Posterior vena cava (tissue), 2 donors: ENCODE measurements around the gene ZNF157. TPM values are rescaled to one million over a fixed set of nuclear protein-coding genes. Genes with fewer than 3 reads are reported as not detected.
"Not testable (repeated sequence)": the region's sequence is repeated elsewhere in the genome, so short reads cannot be mapped to it uniquely, and the experiment has no call there.

Experiments
- DNase-seq: peaks from one replicate; pipeline ENCODE4 v3.0.0-alpha.2; 2020; ENCODE audit warnings: low spot score
- intact Hi-C, 2 donors: fragments of 100-400 bp; cut with DNase I; formaldehyde crosslinking; loops; one replicate each; pipeline versions ENCODE4 v1.14.1 to v1.14.2; 2022 to 2023
- long read RNA-seq, 2 donors: library from polyadenylated mRNA; unstranded; transcript quantifications; one replicate each; pipeline ENCODE4 v2.0.0, GENCODE V29; 2020 to 2021
- total RNA-seq, 2 donors: library from RNA; stranded (reverse); fragmentation: NEBNext Ultra II Directional; extraction: Animal tissue kit (Norgen Biotek cat#: 25700); gene quantifications; one replicate each; pipeline ENCODE4 v1.2.1, GENCODE V29; 2021
- donor health status: DM: yes; HTN: yes; CAD: no.
- donor health status: DM: yes; HTN: yes; CAD: no.

Gene ZNF157
- under 1 TPM; 0.14 to 0.19 TPM for total RNA-seq
- long read RNA-seq, donor 1 = 0 reads
- long read RNA-seq, donor 2 = 0 reads

DNA sequence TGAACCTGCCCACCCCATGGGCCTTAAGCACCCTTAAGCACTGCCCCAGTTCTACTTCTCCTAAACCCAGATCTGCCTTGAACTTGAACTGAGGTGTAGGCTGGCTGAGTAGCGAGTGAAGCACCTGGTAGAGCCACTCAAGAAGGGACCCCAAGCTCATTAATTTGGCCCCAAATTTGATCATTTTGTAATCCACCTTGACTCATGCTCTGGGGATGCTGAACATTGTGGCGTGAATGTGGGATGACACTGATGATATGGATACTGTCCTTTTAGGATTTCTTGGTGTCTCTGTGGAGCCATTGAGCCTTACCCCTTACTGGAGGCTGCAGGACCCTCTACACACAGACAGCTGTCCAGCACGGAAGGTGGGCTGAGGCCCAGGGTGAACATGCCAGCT is at the start of gene ZNF157:
Gene ZNF157, plus strand, starts transcription at position 301 of the 400 bp plus-strand sequence. Its CDS starts 91 bp downstream, at position 392.
- intact Hi-C loops = no loop called here
- no peak for DNase-seq

DNA sequence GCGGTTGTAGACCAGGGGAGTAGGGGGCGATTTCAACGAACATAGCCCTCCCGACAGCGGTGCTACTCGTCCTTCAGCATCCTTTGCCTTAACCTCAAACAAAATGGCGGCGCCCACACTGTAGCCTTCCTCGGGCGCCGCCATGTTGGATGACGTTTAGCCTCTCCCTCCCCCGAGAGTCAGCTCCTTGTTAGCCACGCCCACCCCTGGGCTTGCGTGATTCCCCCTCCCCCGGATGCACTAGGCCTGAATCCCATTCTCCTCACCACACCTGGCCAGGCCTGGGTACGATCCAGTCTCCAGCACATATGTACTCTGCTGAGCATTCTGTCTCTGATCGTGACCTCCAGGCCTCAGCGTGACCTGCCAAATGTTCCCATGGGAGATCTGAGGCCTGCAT is 49.0 kb upstream of the ZNF157 start:
- intact Hi-C loops = no loop called here
- DNase-seq = peak; percentile 84

DNA sequence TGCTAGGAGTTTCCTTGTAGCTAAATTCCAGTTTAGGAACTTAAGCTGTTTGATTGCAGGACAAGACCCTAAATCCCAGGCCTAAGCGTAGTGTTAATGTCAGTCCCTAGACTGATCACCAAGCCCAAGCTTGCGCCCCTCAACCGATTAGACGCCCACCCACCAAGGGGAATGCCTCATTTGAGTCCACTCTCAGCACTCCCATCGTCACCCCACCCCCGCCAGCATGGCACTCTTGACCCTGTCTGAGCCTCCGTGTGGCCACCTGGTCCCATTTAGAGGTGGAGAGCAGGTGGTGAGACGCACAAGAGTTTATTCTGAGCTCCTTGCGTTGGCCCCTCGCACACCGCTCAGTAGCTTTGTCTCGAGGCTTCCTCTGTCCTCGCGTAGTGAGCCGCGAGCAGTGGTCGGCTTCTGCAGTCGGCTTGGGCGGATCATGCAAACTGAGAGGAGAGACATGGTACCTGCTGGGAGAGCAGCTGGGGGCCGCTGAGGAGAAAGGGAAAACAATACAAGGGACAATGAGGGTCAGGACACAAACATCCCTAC is 48.5 kb upstream of the ZNF157 start:
- intact Hi-C loops = no loop called here
- DNase-seq = no peak

DNA sequence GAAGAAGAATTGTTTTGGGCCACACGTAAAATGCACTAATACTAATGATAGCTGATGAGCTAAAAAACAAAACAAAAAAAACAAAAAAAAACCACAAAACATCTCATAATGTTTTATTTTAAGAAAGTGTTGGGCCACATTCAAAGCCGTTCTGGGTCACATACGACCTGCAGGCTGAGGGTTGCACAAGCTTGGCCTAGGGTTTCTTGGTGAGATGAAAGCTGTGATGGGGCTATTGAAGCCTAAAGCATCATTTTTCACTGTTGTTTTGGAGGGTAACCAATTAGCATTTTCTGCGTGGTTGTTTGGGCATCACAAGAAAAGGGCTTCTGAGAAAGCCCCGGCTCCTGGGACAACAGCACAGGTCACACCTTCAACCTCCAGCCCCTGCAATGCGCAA is 42.5 kb upstream of the ZNF157 start:
- DNase-seq = no peak
- intact Hi-C loops = no loop called here

DNA sequence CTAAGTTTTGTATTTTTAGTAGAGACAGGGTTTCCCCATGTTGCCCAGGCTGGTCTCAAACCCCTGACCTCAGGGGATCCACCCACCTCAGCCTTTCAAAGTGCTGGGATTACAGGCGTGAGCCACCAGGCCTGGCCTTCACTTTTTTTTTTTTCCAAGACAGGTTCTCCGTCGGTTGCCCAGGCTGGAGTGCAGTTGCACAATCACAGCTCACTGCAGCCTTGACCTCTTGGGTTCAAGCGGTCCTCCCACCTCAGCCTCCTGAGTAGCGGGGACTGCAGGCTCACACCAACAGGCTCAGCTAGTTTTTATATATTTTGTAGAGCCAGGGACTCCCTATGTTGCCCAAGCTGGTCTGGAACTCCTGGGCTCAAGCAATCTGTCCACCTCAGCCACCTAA is 37.6 kb upstream of the ZNF157 start:
- intact Hi-C loops, DNase-seq: not testable (repeated sequence)

DNA sequence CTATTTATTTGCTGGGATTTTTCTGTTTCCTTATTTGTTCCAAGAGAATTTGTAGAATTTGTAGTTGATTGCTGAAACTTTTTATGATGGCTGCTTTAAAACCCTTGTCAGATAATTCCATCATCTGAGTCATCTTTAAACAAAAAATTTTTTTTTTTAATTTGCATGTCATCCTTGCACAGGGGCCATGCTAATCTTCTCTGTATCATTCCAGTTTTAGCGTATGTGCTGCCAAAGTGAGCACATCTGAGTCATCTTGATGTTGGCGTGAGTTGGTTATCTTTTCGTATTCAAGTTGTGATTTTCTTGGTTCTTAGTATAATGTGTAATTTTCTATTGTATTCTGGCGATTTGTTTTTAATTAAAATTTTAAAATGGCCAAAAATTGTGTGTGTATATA is 18.7 kb upstream of the ZNF157 start:
- intact Hi-C loops = no loop called here
- no peak for DNase-seq

DNA sequence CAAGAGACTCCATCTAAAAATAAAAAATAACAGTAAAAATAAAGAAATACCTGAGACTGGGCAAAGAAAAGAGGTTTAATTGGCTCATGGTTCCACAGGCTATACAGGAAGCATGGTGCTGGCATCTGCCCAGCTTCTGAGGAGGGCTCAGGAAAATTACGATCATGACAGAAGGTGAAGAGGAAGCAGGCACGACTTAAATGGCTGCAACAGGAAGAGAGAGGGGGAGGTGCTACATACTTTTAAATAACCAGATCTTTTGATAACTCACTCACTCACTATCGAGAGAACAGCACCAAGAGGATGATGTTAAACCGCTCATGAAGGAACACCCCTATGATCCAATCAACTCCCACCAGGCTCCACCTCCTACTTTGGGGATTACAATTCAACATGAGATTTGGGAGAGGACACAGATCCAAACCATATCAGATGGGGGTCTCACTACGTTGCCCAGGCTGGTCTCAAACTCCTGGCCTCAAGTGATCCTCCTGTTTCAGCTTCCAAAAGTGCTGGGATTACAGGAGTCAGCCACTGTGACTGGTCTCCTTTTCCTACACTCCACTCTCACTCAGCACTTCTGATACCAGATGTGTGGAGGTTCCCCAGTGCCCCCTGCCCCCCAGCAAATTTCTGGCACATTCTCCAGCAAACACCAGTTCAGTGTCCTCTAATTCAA is 11.9 kb upstream of the ZNF157 start:
- no peak for DNase-seq
- intact Hi-C loops = no loop called here

DNA sequence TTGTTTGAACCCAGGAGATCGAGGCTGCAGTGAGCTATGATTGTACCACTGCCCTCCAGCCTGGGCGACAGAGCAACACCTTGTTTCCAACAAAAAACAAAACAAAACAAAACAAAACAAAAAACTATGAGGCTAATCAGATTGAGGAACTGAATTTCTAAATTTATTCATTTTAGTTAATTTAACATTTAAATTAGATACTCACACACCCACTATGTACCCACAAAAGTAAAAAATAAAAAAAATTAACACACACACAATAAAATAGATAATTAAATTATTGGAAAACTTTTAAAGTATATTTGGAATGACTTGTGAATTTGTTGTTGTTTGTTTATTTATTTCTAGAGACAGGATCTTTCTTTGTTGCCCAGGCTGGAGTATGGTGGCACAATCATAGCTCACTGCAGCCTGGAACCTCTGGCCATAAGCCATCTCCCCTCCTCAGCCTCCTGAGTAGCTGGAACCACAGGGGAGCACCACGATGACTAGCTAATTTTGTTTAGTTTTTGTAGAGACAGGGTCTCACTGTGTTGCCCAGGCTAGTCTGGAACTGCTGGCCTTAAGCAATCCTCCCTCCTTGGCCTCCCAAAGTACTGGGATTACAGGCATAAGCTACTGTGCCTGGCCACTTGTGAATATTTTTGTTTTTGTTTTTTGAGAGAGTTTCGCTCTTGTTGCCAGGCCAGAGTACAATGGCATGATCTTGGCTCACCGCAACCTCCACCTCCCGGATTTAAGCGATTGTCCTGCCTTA is 9.8 kb upstream of the ZNF157 start:
- intact Hi-C loops = no loop called here
- DNase-seq = no peak

DNA sequence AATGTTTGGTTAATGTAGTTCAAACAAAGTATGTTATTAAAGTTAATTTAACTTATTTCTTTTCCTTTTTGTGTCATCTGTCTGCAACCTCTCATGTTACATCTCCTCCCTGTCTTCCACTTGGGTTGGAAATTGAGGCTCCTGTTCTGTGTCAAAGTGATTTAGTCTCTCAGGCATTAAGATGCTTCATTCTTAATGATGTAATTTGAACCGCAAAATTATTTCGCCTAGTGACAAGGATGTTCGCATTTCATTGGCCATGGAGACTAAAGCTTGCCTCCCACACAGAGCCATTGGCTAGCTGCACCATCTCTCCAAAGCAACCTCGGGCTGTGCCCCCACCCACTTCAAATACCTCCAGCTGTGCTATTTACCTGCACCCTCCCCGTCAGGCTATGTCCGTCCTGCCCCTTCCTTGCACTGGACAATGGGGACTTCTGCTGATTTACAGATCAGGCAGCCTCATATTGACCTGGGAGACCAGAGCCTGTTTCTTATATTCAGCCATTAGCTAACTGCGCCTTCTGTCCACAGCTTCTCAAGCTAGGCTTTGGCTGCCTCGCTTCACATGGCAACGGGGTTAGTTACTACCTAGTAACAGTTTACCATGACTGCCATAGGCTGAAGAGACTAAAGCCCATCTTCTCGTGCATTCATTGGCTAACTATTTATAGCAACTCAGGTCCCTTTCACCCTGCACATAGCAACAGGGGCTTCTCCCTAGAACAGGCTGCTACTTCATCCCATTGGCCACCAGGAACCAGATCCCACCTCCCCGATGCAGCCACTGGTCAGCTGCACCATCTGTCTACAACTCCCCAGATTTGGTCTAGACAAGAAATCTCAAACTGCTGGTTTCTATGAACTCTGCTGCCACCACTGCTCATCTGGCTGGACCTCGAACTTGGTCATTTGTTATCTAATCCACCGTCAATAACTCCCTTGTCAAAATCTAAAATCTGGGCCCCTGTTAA is 8.6 kb upstream of the ZNF157 start:
- DNase-seq = peak; percentile 86
- intact Hi-C loops = no loop called here

DNA sequence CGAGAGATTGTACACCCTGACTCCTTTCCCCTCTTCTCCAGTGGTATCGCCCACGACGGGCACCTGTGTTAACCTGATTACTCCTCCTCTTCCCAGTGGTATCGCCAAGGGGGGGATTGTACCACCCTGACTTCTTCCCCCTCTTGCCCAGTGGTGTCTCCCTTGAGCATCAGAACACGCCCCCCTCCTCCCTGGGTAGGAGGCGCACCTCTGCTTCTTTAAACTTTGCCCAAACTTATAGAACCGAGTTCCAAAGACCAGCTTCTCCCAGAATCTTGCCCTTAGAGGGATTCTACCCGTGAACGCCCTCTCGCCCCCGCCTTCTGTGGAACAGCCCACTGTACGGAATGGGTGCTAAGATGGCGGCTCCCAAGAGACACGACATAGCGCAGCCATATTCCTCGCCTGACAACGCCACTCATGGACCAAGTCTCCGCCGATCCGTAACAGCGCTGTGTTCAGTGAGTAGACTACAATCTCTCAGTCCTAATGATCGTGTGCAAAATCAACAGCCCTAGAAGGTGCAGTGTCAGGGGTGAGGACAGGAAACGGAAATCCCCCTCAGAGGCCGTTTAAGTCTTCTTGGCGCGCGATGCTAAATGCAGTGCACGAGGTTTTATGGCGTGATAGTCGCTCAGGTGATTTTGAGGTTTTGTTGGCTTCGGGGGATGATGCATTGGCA is 4.2 kb upstream of the ZNF157 start:
- intact Hi-C loops = no loop called here

DNA sequence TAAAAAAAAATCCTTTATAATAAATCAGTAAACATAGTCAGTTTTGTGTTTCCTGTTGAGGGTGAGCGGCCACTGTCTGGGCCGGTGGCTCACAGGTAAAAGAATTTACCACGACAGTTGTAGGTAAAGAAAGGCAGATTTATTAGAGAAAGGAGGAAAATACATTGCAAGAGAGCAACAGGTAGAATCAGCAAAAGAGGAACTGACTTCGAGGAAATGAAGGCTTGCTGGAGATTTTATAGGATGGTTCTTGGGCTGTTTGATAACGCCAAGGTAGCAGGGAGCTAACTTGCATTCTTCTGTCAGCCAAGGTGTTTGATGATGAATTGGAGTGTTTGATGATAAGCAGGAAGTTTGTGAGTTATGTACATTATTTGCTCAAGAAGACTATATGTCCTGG is 2.8 kb downstream of the ZNF157 start:
- intact Hi-C loops = no loop called here
- DNase-seq = no peak

More for the DNA sequence above, 4.2 kb upstream of the ZNF157 start:
- DNase-seq = peak; percentile 84

DNA sequence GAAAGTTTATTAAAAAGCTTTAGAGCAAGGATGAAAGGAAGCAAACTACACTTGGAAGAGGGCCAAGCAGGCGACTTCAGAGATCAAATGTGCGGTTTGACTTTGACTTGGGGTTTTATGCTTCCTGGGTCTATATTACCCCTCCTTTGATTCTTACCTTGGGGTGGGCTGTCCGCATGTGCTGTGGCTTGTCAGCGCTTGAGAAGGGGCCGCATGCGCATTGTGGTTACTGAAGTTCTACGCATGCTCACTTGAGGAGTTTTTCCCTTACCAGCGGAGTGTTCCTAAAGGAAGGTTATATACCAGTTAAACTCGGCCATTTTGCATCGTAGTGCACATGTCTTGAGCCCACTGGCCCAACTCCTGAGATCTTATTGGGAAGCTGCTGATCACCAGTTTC is 9.9 kb downstream of the ZNF157 start:
- no peak for DNase-seq
- intact Hi-C loops = loop anchor here in 1 of 2 donors (10.0 kb wide), 1 partner anchor 185 kb away; the partner anchor contains the start of gene UBA1

DNA sequence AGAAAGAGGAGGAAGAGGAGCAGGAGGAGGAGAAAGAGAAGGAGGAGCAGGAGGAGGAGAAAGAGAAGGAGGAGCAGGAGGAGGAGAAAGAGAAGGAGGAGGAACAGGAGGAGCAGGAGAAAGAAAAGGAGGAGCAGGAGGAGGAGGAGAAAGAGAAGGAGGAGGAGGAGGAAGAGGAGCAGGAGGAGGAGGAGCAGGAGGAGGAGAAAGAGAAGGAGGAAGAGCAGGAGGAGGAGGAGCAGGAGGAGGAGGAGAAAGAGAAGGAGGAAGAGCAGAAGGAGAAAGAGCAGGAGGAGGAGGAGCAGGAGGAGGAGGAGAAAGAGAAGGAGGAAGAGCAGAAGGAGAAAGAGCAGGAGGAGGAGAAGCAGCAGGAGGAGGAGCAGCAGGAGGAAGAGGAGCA is 10.5 kb downstream of the ZNF157 start:
- intact Hi-C loops = loop anchor here in 1 of 2 donors (10.0 kb wide), 1 partner anchor 186 kb away; the partner anchor contains the start of gene UBA1
- DNase-seq = not testable (repeated sequence)

DNA sequence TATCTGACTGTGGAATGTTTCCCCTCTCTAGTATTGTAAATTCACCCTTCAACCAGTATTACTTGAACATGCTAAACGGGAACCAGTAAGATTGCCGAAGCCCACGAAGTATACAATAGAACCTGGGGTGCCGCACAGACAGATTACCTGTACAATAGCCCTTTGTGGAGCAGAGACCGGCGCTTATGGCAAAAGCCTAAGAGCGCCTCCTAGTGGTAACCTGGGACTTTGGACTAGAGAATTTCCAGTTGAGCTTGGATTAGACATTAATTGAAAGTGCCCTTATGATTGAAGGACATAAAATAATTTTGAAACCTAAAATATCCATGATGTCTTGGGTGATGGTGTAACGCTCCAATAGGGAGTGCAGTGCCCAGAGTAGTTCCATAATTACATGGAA is 14.1 kb downstream of the ZNF157 start:
- DNase-seq = no peak
- intact Hi-C loops = loop anchor here in 1 of 2 donors (10.0 kb wide), 1 partner anchor 190 kb away; the partner anchor contains the start of gene UBA1

DNA sequence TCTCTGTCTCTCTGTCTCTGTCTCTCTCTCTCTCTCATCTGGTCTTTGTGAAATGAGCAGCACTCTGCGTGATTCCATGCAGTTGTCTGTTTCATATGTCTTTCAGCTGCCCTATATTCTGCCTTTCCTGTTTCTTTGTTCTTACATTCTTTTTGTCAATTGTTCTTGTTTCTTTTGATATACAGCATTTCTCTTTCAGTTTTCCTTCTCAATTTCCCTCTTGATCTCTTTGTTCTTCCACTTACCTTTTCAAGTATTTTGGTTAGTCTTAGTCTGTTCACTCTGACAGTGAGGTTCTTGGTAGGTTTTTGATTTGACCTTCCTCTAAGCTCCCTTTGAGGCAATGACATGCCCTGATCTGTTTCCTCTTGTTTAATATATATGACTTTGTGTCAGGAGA is 20.4 kb downstream of the ZNF157 start:
- no peak for DNase-seq
- intact Hi-C loops = no loop called here

DNA sequence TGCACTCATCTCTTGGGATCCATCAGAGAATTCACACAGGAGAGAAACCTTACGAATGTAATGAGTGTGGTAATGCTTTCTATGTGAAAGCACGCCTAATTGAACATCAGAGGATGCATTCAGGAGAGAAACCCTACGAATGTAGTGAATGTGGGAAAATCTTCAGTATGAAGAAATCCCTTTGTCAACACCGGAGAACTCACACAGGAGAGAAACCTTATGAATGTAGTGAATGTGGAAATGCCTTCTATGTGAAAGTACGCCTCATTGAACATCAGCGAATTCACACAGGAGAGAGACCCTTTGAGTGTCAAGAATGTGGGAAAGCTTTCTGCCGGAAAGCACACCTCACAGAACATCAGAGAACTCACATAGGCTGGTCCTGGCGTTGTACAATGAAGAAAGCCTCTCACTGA is 42.8 kb downstream of the ZNF157 start:
- intact Hi-C loops = no loop called here
- DNase-seq = no peak

DNA sequence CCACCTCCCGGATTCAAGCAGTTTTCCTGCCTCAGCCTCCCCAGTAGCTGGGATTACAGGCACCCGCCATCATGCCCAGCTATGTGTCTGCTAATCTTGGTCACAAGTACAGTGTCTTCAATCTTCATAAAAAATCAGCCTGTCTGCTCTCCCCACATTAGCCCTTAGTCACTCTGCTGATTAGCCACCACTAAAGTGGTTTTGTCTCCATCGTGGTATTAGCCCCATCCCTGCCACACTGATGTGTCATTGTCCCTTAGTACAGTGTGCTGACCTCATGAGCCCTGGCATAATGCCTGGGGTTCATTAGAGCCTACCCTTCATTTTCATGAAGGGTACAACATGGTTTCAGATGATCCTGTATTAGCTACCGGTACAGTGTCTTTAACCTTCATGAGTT is 49.9 kb downstream of the ZNF157 start:
- intact Hi-C loops = no loop called here
- no peak for DNase-seq

DNA sequence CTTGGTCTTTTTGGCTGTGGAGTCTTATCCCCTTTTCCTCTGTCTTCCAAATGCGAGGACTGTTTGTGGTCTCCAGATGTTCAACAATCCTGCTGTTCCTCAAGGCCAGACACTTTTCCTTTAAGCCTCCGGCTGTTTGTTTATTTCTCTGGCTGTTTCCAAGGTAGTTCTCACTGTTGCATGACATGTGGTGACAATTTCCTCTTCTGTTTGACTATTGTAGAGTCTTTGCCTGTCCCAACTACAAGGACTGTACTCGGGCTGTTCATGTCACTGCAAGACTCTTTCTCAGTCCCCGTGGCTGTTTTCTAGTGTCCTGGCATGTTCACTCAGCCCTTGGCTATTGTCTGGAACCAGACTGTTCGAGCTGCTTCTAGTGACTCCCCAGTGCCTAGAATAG is 50.6 kb downstream of the ZNF157 start:
- no peak for DNase-seq
- intact Hi-C loops = no loop called here

DNA sequence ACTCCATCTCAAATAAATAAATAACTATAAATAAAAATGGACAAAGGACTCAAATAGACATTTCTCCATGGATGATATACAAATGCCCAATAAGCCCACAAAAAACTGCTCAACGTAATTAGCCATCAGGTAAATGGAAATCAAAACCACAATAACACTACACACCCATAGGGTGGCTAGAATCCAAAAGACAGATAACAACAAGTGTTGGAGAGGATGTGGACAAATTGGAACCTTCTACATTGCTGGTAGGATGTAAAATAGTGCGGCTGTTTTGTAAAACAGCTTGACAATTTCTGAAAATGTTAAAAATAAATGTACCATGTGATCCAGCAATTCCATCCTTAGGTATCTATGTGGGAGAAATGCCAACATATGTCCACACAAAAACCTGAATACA is 52.1 kb downstream of the ZNF157 start:
- DNase-seq = no peak
- intact Hi-C loops = no loop called here
